Bronchial epithelial cell (primary cell): ENCODE measurements around the gene TSPAN15. TPM values are rescaled to one million over a fixed set of nuclear protein-coding genes. Genes with fewer than 3 reads are reported as not detected.
A peak's percentile ranks its signal among the peaks of the same experiment; 100 is the strongest.

ENCODE experiments used
- DNase-seq: peaks from one replicate; pipeline ENCODE4 v3.0.0-alpha.2; 2010; ENCODE audit warnings: low read depth
- FAIRE-seq: peaks from 2 replicates; lab custom pipeline; 2011; peaks lifted over from hg19 to GRCh38; lab: Jason Lieb, UNC
- H3K27me3 ChIP-seq: 2 replicates; pipeline ENCODE4 v1.5.1; 2011; ENCODE audit warnings: low read length; ENCODE audit not compliant: control insufficient read depth, insufficient read depth
- H3K36me3 ChIP-seq: 2 replicates; pipeline ENCODE4 v1.5.1; 2011; ENCODE audit warnings: low read length; ENCODE audit not compliant: control insufficient read depth, insufficient read depth
- H3K4me3 ChIP-seq: 2 replicates; pipeline ENCODE4 v1.5.1; 2011; ENCODE audit warnings: mild to moderate bottlenecking, low read depth, low read length, control low read depth
- total RNA-seq: library from RNA; depleted of rRNA; stranded (reverse); fragments of >200 nt; gene quantifications from 2 replicates; pipeline ENCODE4 v1.2.1, GENCODE V29; 2014
- TF ChIP-seq, protein P1 (sequence below): IDR thresholded peaks from 2 replicates; pipeline ENCODE4 v1.5.1; 2011; ENCODE audit warnings: mild to moderate bottlenecking, moderate library complexity, low read length, control low read depth, inconsistent platforms; ENCODE audit not compliant: insufficient read depth, severe bottlenecking

Gene TSPAN15
- total RNA-seq = 12.1 and 14.8 TPM in 2 replicates

- Histone ChIP-seq H3K36me3 (no peaks in the 10 kb centered on the region), H3K4me3 (peak within 1 kb of the TSS; percentile 54), H3K27me3 (no peaks in the 10 kb centered on the region)
- FAIRE-seq (no peak), DNase-seq (peak; percentile 66)
- TF ChIP-seq, protein P1, sequence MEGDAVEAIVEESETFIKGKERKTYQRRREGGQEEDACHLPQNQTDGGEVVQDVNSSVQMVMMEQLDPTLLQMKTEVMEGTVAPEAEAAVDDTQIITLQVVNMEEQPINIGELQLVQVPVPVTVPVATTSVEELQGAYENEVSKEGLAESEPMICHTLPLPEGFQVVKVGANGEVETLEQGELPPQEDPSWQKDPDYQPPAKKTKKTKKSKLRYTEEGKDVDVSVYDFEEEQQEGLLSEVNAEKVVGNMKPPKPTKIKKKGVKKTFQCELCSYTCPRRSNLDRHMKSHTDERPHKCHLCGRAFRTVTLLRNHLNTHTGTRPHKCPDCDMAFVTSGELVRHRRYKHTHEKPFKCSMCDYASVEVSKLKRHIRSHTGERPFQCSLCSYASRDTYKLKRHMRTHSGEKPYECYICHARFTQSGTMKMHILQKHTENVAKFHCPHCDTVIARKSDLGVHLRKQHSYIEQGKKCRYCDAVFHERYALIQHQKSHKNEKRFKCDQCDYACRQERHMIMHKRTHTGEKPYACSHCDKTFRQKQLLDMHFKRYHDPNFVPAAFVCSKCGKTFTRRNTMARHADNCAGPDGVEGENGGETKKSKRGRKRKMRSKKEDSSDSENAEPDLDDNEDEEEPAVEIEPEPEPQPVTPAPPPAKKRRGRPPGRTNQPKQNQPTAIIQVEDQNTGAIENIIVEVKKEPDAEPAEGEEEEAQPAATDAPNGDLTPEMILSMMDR = no peak
Observed at GRCh38 chr10:69451209-69451783, at the start of gene TSPAN15. Gene TSPAN15, plus strand, starts transcription at chr10:69451465. Its CDS starts 130 bp downstream, at chr10:69451595.

DNA sequence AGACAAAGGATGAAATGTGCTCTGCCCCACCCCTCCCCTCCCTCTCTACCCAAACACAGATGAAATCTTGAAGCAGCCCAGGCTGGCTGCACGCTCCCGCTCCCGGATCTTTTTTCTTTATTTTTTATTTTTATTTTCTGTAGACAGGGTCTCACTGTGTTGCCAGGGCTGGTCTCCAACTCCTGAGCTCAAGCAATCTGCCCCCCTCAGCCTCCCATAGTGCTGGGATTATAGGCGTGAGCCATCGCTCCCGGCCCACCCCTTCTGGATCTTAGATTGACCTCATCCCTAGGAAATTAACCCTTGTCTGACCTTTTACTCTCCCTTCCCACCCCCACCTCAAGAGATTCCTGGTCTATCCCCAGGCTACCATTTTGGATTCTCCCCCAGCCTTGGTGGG lies 48.9 kb upstream of the TSPAN15 start:
- Histone ChIP-seq H3K4me3 (no peak overlapping the region), H3K36me3 (peaks cover 28% of the 10 kb centered on the region), H3K27me3 (no peaks in the 10 kb centered on the region)
- FAIRE-seq (no peak), DNase-seq (no peak)
- TF ChIP-seq, protein P1 = no peak

DNA sequence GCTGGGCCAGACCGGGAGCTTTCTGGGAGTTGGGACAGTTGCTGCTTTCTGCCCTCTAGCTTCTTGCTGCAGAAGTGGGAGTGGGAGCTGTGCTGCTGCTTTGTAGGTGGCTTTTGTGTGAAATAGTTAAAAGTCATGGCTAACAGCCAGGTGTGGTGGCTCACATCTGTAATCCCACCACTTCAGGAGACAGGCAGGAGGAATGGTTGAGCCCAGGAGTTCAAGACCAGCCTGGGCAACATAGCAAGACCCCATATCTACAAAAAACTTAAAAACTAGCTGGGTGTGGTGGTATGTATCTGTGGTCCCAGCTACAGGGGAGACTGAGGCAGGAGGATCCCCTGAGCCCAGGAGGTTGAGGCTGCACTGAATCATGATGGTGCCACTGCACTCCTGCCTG lies 48.2 kb upstream of the TSPAN15 start:
- H3K36me3 ChIP-seq = peaks cover 28% of the 10 kb centered on the region

DNA sequence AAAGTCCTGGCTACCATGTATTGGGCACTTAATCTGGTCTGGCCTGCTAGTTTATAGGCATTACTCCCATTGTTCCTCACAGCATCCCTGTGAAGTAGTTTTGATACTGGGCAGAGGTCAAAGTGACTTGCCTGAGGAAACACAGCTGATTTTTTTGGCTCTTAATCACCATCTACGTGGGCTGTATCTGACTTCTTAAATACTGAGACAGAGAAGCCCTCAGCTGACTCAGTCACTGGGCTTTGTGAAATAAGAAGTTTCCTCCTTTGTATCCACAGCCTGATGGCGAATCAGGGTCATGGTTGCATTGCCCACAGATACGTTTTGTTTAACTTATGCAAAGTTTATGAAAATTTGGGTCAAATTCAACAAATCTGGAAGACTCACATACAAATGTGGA lies 47.7 kb upstream of the TSPAN15 start:
- DNase-seq (peak; percentile 67), FAIRE-seq (no peak)
- no peaks in the 10 kb centered on the region for H3K27me3 ChIP-seq
- H3K36me3 ChIP-seq = peaks cover 26% of the 10 kb centered on the region
- no peak overlapping the region for H3K4me3 ChIP-seq
- TF ChIP-seq, protein P1 = no peak

More for the DNA sequence above, 48.2 kb upstream of the TSPAN15 start:
- no peak for FAIRE-seq
- DNase-seq = no peak
- no peaks in the 10 kb centered on the region for H3K27me3 ChIP-seq
- TF ChIP-seq, protein P1 = no peak
- H3K4me3 ChIP-seq = no peak overlapping the region

DNA sequence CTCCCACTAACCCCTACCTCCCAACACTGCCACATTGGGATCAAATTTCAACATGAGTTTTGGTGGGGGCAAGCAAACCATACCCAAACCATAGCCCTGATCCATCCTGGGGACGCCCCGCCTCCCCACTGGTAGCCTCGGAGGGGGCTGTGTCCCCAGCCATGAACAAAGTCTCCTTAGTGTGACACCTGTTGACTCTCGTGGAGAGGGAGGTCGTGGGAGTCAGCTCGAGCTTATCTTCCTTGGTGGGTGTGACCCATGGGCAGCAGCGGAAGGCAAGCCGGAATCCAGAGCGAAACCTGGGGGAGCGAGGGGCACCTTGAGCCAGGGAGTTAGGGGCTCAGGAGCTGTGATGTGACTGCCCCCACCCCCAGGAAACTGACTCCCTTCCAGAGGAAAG lies 46.5 kb upstream of the TSPAN15 start:
- no peaks in the 10 kb centered on the region for H3K27me3 ChIP-seq
- peaks cover 19% of the 10 kb centered on the region for H3K36me3 ChIP-seq
- TF ChIP-seq, protein P1 = no peak
- no peak for DNase-seq
- FAIRE-seq = no peak
- H3K4me3 ChIP-seq = no peak overlapping the region

GRCh38 chr10:69405221-69405620 lies 46.0 kb upstream of the TSPAN15 start:
- Histone ChIP-seq H3K27me3 (no peaks in the 10 kb centered on the region), H3K36me3 (peaks cover 16% of the 10 kb centered on the region), H3K4me3 (no peak overlapping the region)
- peak; percentile 37 for DNase-seq
- no peak for FAIRE-seq
- TF ChIP-seq, protein P1 = no peak
